Tibial artery (tissue), 4 donors: ENCODE measurements around the gene DAZAP1.

Experiments
- DNase-seq, 2 donors: peaks; one replicate each; pipeline ENCODE4 v3.0.0-alpha.2; 2019
- H3K27ac ChIP-seq, 2 donors: fragments of 200-600 bp; sonication (generic) in 1 of 2; 1 replicate in 1 of 2; 2 replicates in 1 of 2; pipeline ENCODE4 v1.5.1; 2018 to 2019; ENCODE audit warnings: mild to moderate bottlenecking in 1 of 2
- H3K27me3 ChIP-seq, 2 donors: fragments of 200-600 bp; sonication (generic) in 1 of 2; one replicate each; pipeline versions ENCODE4 v1.5.1 to v1.6.0; 2016 to 2019
- H3K36me3 ChIP-seq, 3 donors: fragments of 200-600 bp; sonication (generic) in 2 of 3; one replicate each; pipeline ENCODE4 v1.5.1; 2016 to 2019; ENCODE audit warnings: mild to moderate bottlenecking in 2 of 3
- H3K4me1 ChIP-seq, 4 donors: fragments of 200-600 bp; sonication (generic) in 2 of 4; 1 replicate in 3 of 4; 2 replicates in 1 of 4; pipeline ENCODE4 v1.5.1; 2016 to 2019
- H3K4me3 ChIP-seq, 2 donors: fragments of 200-600 bp; sonication (generic) in 1 of 2; 1 replicate in 1 of 2; 2 replicates in 1 of 2; pipeline ENCODE4 v1.5.1; 2018 to 2019; ENCODE audit warnings: mild to moderate bottlenecking in 2 of 2
- H3K9me3 ChIP-seq, 3 donors: fragments of 200-600 bp; sonication (generic) in 1 of 3; one replicate each; pipeline ENCODE4 v1.5.1; 2016 to 2019
- intact Hi-C: fragments of 100-400 bp; cut with DNase I; formaldehyde crosslinking; loops from one replicate; pipeline ENCODE4 v1.15.0; 2023; ENCODE audit warnings: low total_unique reads
- TF ChIP-seq, protein P1 (sequence below), 2 experiments: fragments of 200-600 bp in 1 of 2; fragments of 450-650 bp in 1 of 2; IDR thresholded peaks; one replicate each; pipeline ENCODE4 v1.5.1; 2017 to 2019; ENCODE audit warnings: antibody characterized with exemption in 2 of 2, mild to moderate bottlenecking in 1 of 2, moderate library complexity in 1 of 2

Gene DAZAP1

DNA sequence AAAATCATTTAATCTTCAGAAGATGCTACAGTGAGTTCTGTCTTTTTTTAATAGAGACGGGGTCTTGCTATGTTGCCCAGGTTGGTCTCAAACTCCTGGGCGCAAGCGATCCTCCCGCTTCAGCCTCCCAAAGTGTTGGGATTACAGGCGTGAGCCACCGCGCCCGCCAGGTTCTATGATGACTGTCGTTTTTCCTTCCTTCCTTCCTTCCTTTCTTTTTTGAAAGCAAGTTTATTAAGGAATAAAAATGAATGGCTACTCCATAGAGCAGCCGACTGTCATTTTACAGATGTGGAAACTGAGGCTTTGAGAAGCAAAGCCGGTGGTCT lies 5.5 kb upstream of the DAZAP1 start:
- peak overlapping the region; percentile 59 to 60 for H3K4me3 ChIP-seq
- peaks cover 0 to 46% (median 33%) of the 10 kb centered on the region in 4 donors for H3K4me1 ChIP-seq
- H3K27me3 ChIP-seq, result no peaks in the 10 kb centered on the region
- DNase-seq, result no peak
- peaks cover 0 to 5% (median 0%) of the 10 kb centered on the region in 3 donors for H3K36me3 ChIP-seq
- no peaks in the 10 kb centered on the region for H3K9me3 ChIP-seq
- H3K27ac ChIP-seq, result peak overlapping the region in 1 of 2 donors; percentile 36
- TF ChIP-seq, protein P1, sequence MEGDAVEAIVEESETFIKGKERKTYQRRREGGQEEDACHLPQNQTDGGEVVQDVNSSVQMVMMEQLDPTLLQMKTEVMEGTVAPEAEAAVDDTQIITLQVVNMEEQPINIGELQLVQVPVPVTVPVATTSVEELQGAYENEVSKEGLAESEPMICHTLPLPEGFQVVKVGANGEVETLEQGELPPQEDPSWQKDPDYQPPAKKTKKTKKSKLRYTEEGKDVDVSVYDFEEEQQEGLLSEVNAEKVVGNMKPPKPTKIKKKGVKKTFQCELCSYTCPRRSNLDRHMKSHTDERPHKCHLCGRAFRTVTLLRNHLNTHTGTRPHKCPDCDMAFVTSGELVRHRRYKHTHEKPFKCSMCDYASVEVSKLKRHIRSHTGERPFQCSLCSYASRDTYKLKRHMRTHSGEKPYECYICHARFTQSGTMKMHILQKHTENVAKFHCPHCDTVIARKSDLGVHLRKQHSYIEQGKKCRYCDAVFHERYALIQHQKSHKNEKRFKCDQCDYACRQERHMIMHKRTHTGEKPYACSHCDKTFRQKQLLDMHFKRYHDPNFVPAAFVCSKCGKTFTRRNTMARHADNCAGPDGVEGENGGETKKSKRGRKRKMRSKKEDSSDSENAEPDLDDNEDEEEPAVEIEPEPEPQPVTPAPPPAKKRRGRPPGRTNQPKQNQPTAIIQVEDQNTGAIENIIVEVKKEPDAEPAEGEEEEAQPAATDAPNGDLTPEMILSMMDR (IDR thresholded peaks at IDR 0.05), result no peak
- intact Hi-C loops, result loop anchor here (5.0 to 10.0 kb wide), 2 partner anchors 47 to 125 kb away; partner anchors contain the start of gene FAM174C

DNA sequence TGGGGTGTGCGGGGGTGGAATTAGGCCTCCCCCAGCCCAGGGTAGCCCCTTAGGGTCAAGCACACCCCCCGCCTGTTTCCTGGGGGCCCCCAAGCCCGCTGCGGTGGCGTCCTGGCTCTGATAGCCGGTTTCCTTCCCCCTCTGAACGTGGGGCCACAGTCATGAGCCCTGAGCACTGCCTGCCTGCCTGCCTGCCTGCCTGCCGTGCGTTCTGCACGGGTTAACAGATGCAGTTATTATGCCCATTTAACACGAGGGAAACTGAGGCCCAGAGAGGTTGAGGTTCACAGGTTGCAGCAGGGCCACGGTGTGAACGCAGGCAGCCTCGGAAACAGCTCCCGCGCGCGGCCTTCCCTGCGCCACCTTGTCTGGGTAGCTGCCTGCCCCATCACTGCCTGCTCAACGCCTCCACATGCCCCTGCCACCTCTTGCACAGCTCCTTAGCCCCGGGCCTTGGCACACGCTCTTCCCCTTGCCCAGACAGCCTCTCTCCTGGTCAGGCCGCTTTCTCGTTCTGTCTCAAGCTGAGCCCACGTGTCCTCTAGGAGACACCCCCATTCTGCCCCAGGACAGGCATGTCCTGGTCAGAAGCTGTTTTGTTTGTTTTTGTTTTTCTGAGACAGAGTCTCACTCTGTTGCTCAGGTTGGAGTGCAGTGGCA lies 4.8 kb upstream of the DAZAP1 start:
- Histone ChIP-seq H3K36me3 (no peaks in the 10 kb centered on the region), H3K4me1 (peaks cover 0 to 46% (median 34%) of the 10 kb centered on the region in 4 donors), H3K9me3 (no peaks in the 10 kb centered on the region), H3K27me3 (no peaks in the 10 kb centered on the region), H3K27ac (peak overlapping the region in 1 of 2 donors; percentile 24), H3K4me3 (peak overlapping the region in 1 of 2 donors; percentile 1)
- no peak for DNase-seq
- TF ChIP-seq, protein P1 (IDR thresholded peaks at IDR 0.05), result no peak
- intact Hi-C loops, result loop anchor here (5.0 to 10.0 kb wide), 2 partner anchors 48 to 125 kb away; partner anchors contain the start of gene FAM174C

DNA sequence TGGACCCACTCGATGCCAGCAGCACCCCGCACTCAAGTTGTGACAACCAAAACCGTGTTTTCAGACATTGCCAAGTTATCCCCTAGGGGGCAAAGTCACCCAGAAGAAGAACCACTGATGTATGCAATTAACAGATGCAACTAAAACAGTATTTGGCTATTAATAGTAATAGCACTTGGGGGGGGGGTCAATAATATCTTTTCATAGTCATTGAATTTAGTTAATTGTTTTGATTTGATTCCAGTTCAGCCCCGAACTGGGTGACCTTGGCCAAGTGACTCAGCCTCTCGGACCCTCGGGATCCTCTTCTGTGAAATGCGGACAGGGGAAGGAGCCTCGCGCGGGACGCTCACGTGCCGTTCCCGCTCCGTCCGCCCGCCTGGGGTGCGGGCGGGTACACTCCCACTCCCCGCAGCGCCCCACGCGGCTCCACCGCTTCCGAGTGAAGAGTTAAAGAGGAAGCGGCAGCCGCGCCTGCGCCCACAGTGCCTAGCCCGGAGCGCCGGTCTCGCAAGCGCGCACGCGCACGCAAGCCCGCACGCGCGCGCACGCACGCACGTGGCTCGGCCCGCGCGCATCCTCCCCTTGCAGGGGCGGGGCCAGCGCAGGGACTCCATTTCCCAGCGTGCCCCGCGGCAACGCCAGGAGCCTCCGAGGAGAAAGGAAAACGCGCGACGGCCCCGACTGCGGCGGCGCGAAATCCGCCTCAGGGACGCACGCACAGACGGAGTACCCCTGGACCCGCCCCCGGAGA lies 435 bp upstream of the DAZAP1 start:
- peaks cover 0 to 5% (median 0%) of the 10 kb centered on the region in 3 donors for H3K36me3 ChIP-seq
- TF ChIP-seq, protein P1 (IDR thresholded peaks at IDR 0.05), result no peak
- H3K27me3 ChIP-seq, result no peaks in the 10 kb centered on the region
- peak overlapping the region; percentile 65 to 68 for H3K27ac ChIP-seq
- peak overlapping the region; percentile 89 to 97 for H3K4me3 ChIP-seq
- H3K4me1 ChIP-seq, result peaks cover 0 to 55% (median 47%) of the 10 kb centered on the region in 4 donors
- peak; percentile 98 to 99 for DNase-seq
- intact Hi-C loops, result loop anchor here (10.0 kb wide), 1 partner anchor 52 kb away; a partner anchor contains a TSS
- H3K9me3 ChIP-seq, result no peaks in the 10 kb centered on the region

DNA sequence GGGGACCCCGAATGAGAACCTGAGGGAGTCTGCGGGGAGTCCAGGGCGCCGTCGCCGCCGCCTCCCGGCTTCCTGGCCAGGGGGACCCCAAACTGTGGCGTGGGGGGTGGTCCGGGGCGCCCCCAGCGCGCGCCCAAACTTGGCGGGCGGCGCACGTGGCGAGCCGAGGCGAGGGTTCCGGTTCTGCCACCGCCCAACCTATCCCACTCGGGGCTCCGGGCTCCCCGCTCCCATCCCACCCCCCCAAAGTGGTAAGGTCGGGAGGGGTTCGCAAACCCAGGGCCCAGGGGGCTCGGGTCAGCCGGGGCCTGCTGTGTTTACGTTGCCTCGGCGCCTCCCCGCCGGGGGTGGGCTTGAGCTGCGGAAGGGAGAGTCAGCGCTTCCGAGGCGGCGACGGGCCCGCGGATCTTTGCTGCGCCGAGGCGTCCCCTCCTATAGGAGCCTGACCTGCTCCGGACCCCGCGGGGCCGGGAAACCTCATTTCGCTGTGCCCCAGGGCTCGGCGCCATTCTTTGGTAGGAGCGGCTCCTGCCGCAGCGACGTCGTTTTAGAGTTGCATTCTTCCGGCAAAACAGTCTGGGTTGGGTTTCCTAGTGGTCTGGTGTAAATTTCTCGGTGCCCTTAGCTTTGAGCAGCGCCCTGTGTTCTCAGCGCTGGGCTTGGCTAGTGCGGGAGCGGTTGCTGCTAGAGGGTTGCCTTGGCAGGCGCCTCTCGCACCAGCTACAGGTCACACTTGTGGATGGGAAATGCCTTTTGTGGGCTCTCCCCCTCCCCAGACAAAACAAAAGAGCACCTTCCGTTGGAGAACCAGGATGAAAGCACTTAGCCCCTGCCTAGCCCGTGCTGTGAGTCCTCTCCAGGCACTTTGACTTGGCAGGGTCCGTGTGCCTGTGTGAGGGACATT lies 1.2 kb downstream of the DAZAP1 start:
- peaks cover 0 to 16% (median 0%) of the 10 kb centered on the region in 3 donors for H3K36me3 ChIP-seq
- no peaks in the 10 kb centered on the region for H3K9me3 ChIP-seq
- peak overlapping the region; percentile 92 to 97 for H3K27ac ChIP-seq
- TF ChIP-seq, protein P1 (IDR thresholded peaks at IDR 0.05), result no peak
- intact Hi-C loops, result loop anchor here (10.0 kb wide), 1 partner anchor 54 kb away; a partner anchor contains a TSS
- peak overlapping the region; percentile 89 to 97 for H3K4me3 ChIP-seq
- peaks cover 0 to 59% (median 45%) of the 10 kb centered on the region in 4 donors for H3K4me1 ChIP-seq
- peak in 1 of 2 donors; percentile 49 for DNase-seq
- no peaks in the 10 kb centered on the region for H3K27me3 ChIP-seq
